GM23338 (cell line): ENCODE data around the gene GET4. TPM values are rescaled to one million over a fixed set of nuclear protein-coding genes. Genes with fewer than 3 reads are reported as not detected.

Source experiments
- ATAC-seq: fragments of 200-7000 bp; cut with Tn5 transposase; 3 replicates; pipeline ENCODE4 v1.9.1; 2020
- DNase-seq: peaks from one replicate; pipeline ENCODE4 v3.0.0-alpha.2; 2015; ENCODE audit warnings: low spot score
- H2AFZ ChIP-seq: fragments of 200-600 bp; sonication (generic); 2 replicates; pipeline ENCODE4 v1.8.0; 2016; ENCODE audit warnings: antibody characterized with exemption, mild to moderate bottlenecking, moderate library complexity
- H3F3A ChIP-seq: fragments of 200-600 bp; sonication (generic); replicated peaks from 2 replicates; pipeline ENCODE4 v1.8.0; 2017; ENCODE audit warnings: antibody characterized with exemption, mixed run types, low read depth
- H3K27ac ChIP-seq: fragments of 200-600 bp; sonication (generic); 2 replicates; pipeline ENCODE4 v1.6.1; 2016; ENCODE audit warnings: low read depth
- H3K27me3 ChIP-seq: fragments of 200-600 bp; sonication (generic); 2 replicates; pipeline ENCODE4 v1.8.0; 2016; ENCODE audit warnings: mild to moderate bottlenecking, mixed run types, moderate library complexity; ENCODE audit not compliant: insufficient read depth
- H3K36me3 ChIP-seq: fragments of 200-600 bp; sonication (generic); 2 replicates; pipeline ENCODE4 v1.8.0; 2016; ENCODE audit warnings: mild to moderate bottlenecking; ENCODE audit not compliant: insufficient read depth
- H3K4me1 ChIP-seq: fragments of 200-600 bp; sonication (generic); 2 replicates; pipeline ENCODE4 v1.8.0; 2016; ENCODE audit warnings: mild to moderate bottlenecking, moderate library complexity; ENCODE audit not compliant: insufficient read depth
- H3K4me2 ChIP-seq: fragments of 200-600 bp; sonication (generic); 2 replicates; pipeline ENCODE4 v1.7.1; 2017; ENCODE audit warnings: mixed run types
- H3K4me3 ChIP-seq: fragments of 200-600 bp; sonication (generic); 2 replicates; pipeline ENCODE4 v1.6.1; 2016; ENCODE audit warnings: mixed run types
- H3K79me2 ChIP-seq: fragments of 200-600 bp; sonication (generic); replicated peaks from 2 replicates; pipeline ENCODE4 v1.8.0; 2017; ENCODE audit warnings: mild to moderate bottlenecking; ENCODE audit not compliant: insufficient read depth
- H3K9me2 ChIP-seq: fragments of 200-600 bp; sonication (generic); 2 replicates; pipeline ENCODE4 v1.8.0; 2017; ENCODE audit not compliant: insufficient read depth
- H4K20me1 ChIP-seq: fragments of 200-600 bp; sonication (generic); replicated peaks from 2 replicates; pipeline ENCODE4 v1.8.0; 2017; ENCODE audit warnings: mild to moderate bottlenecking; ENCODE audit not compliant: insufficient read depth
- H3K27ac Mint-ChIP-seq: 2 replicates; pipeline ENCODE4 v1.8.0; 2020; ENCODE audit warnings: inconsistent platforms, mild to moderate bottlenecking, moderate library complexity, mixed read lengths
- H3K27me3 Mint-ChIP-seq: 3 replicates; pipeline ENCODE4 v1.8.0; 2022; ENCODE audit warnings: low read depth, mild to moderate bottlenecking, moderate library complexity, mixed read lengths, inconsistent platforms; ENCODE audit not compliant: insufficient read depth, poor library complexity
- H3K36me3 Mint-ChIP-seq: 3 replicates; pipeline ENCODE4 v1.8.0; 2021; ENCODE audit warnings: low read depth, mild to moderate bottlenecking, inconsistent platforms, moderate library complexity, mixed read lengths
- H3K4me1 Mint-ChIP-seq: 3 replicates; pipeline ENCODE4 v1.8.0; 2020; ENCODE audit warnings: mild to moderate bottlenecking, inconsistent platforms, mixed read lengths
- H3K4me3 Mint-ChIP-seq: 3 replicates; pipeline ENCODE4 v1.8.0; 2021; ENCODE audit warnings: moderate library complexity, mild to moderate bottlenecking, inconsistent platforms, mixed read lengths
- H3K9me3 Mint-ChIP-seq: 3 replicates; pipeline ENCODE4 v1.8.0; 2020; ENCODE audit warnings: moderate library complexity, mild to moderate bottlenecking, inconsistent platforms, mixed read lengths
- CREB1 ChIP-seq: fragments of 250-450 bp; sonication (Bioruptor Pico); IDR thresholded peaks from 2 replicates; pipeline ENCODE4 v1.5.0; 2020; ENCODE audit warnings: low read depth, mild to moderate bottlenecking, moderate library complexity
- CTCF ChIP-seq, 2 experiments: fragments of 200-600 bp in 1 of 2; sonication (generic) in 1 of 2; conservative IDR thresholded peaks; 2 replicates each; pipeline versions ENCODE4 v1.5.1 to v1.6.1; 2016 to 2017; ENCODE audit warnings: antibody characterized with exemption in 2 of 2, low read depth in 2 of 2, mild to moderate bottlenecking in 2 of 2, moderate library complexity in 1 of 2
- ETS1 ChIP-seq: IDR thresholded peaks from 2 replicates; pipeline ENCODE4 v1.6.1; 2016; ENCODE audit warnings: antibody characterized with exemption
- EZH2 ChIP-seq: fragments of 200-600 bp; sonication (generic); IDR thresholded peaks from one replicate; pipeline ENCODE4 v1.8.0; 2017; ENCODE audit warnings: antibody characterized with exemption, mild to moderate bottlenecking, low read depth; ENCODE audit not compliant: unreplicated experiment
- EZH2phosphoT487 ChIP-seq: fragments of 200-600 bp; sonication (generic); IDR thresholded peaks from one replicate; pipeline ENCODE4 v1.8.1; 2018; ENCODE audit warnings: antibody characterized with exemption; ENCODE audit not compliant: unreplicated experiment
- JUNB ChIP-seq: IDR thresholded peaks from one replicate; pipeline ENCODE4 v1.6.1; 2016; ENCODE audit warnings: antibody characterized with exemption; ENCODE audit not compliant: unreplicated experiment
- NANOG ChIP-seq: IDR thresholded peaks from 2 replicates; pipeline ENCODE4 v1.6.1; 2016; ENCODE audit warnings: antibody characterized with exemption, borderline replicate concordance
- POLR2AphosphoS5 ChIP-seq: IDR thresholded peaks from 2 replicates; pipeline ENCODE4 v1.6.1; 2016; ENCODE audit warnings: antibody characterized with exemption, low read depth
- STAT1 ChIP-seq: IDR thresholded peaks from one replicate; pipeline ENCODE4 v1.6.1; 2016; ENCODE audit warnings: antibody characterized with exemption; ENCODE audit not compliant: unreplicated experiment
- ZNF114 ChIP-seq: fragments of 250-450 bp; sonication (Bioruptor Pico); IDR thresholded peaks from 2 replicates; pipeline ENCODE4 v1.5.0; 2020; ENCODE audit warnings: mild to moderate bottlenecking, moderate library complexity
- ZNF331 ChIP-seq: fragments of 250-450 bp; sonication (Bioruptor Pico); IDR thresholded peaks from 2 replicates; pipeline ENCODE4 v1.5.0; 2020; ENCODE audit warnings: low read depth, mild to moderate bottlenecking, moderate library complexity
- polyA plus RNA-seq: library from polyadenylated mRNA; unstranded; fragments of >200 nt; fragmentation: Nextera tagmentation; extraction: Ambion mirVana; gene quantifications from 2 replicates; pipeline ENCODE4 v1.2.1, GENCODE V29; 2016
- total RNA-seq: library from RNA; depleted of rRNA; stranded (reverse); fragments of >200 nt; shearing (Covaris generic); gene quantifications from 2 replicates; pipeline ENCODE4 v1.2.3, GENCODE V29; 2014
- TF ChIP-seq, protein P1 (sequence below): fragments of 250-450 bp; sonication (Bioruptor Pico); IDR thresholded peaks from 2 replicates; pipeline ENCODE4 v1.5.0; 2020; ENCODE audit warnings: mild to moderate bottlenecking, moderate library complexity
- TF ChIP-seq, protein P2 (sequence below): IDR thresholded peaks from one replicate; pipeline ENCODE4 v1.6.1; 2018; ENCODE audit warnings: antibody characterized with exemption; ENCODE audit not compliant: unreplicated experiment

The GET4 gene
- total and polyA plus RNA-seq, 2 experiments from 2014 or later: 48.0 to 79.1 TPM

- no peak overlapping the region for H3K4me3 ChIP-seq
- no peak overlapping the region for H3K4me3 Mint-ChIP-seq
- H3K27me3 ChIP-seq: no peaks in the 10 kb centered on the region
- no peak overlapping the region for H3K4me2 ChIP-seq
- DNase-seq: no peak
- no peaks in the 10 kb centered on the region for H3K9me2 ChIP-seq
- H4K20me1 ChIP-seq: no peaks in the 10 kb centered on the region
- ATAC-seq: peak; percentile 2; the same call in 2 of the 3 replicates
- TF ChIP-seq, protein P1, sequence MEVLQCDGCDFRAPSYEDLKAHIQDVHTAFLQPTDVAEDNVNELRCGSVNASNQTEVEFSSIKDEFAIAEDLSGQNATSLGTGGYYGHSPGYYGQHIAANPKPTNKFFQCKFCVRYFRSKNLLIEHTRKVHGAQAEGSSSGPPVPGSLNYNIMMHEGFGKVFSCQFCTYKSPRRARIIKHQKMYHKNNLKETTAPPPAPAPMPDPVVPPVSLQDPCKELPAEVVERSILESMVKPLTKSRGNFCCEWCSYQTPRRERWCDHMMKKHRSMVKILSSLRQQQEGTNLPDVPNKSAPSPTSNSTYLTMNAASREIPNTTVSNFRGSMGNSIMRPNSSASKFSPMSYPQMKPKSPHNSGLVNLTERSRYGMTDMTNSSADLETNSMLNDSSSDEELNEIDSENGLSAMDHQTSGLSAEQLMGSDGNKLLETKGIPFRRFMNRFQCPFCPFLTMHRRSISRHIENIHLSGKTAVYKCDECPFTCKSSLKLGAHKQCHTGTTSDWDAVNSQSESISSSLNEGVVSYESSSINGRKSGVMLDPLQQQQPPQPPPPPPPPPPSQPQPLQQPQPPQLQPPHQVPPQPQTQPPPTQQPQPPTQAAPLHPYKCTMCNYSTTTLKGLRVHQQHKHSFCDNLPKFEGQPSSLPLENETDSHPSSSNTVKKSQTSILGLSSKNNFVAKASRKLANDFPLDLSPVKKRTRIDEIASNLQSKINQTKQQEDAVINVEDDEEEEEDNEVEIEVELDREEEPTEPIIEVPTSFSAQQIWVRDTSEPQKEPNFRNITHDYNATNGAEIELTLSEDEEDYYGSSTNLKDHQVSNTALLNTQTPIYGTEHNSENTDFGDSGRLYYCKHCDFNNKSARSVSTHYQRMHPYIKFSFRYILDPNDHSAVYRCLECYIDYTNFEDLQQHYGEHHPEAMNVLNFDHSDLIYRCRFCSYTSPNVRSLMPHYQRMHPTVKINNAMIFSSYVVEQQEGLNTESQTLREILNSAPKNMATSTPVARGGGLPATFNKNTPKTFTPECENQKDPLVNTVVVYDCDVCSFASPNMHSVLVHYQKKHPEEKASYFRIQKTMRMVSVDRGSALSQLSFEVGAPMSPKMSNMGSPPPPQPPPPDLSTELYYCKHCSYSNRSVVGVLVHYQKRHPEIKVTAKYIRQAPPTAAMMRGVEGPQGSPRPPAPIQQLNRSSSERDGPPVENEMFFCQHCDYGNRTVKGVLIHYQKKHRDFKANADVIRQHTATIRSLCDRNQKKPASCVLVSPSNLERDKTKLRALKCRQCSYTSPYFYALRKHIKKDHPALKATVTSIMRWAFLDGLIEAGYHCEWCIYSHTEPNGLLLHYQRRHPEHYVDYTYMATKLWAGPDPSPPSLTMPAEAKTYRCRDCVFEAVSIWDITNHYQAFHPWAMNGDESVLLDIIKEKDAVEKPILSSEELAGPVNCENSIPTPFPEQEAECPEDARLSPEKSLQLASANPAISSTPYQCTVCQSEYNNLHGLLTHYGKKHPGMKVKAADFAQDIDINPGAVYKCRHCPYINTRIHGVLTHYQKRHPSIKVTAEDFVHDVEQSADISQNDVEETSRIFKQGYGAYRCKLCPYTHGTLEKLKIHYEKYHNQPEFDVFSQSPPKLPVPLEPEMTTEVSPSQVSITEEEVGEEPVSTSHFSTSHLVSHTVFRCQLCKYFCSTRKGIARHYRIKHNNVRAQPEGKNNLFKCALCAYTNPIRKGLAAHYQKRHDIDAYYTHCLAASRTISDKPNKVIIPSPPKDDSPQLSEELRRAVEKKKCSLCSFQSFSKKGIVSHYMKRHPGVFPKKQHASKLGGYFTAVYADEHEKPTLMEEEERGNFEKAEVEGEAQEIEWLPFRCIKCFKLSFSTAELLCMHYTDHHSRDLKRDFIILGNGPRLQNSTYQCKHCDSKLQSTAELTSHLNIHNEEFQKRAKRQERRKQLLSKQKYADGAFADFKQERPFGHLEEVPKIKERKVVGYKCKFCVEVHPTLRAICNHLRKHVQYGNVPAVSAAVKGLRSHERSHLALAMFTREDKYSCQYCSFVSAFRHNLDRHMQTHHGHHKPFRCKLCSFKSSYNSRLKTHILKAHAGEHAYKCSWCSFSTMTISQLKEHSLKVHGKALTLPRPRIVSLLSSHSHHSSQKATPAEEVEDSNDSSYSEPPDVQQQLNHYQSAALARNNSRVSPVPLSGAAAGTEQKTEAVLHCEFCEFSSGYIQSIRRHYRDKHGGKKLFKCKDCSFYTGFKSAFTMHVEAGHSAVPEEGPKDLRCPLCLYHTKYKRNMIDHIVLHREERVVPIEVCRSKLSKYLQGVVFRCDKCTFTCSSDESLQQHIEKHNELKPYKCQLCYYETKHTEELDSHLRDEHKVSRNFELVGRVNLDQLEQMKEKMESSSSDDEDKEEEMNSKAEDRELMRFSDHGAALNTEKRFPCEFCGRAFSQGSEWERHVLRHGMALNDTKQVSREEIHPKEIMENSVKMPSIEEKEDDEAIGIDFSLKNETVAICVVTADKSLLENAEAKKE (CRISPR knock-in tag): no peak
- TF ChIP-seq NANOG (no peak), ZNF114 (CRISPR knock-in tag) (no peak), EZH2phosphoT487 (no peak), CTCF (conservative IDR thresholded peaks at IDR 0.05; ENCODE audit: low read depth in 2 of 2) (no peak), ZNF331 (CRISPR knock-in tag) (no peak), STAT1 (no peak), EZH2 (no peak), JUNB (no peak), ETS1 (no peak), CREB1 (CRISPR knock-in tag) (no peak), POLR2AphosphoS5 (no peak)
- TF ChIP-seq, protein P2, sequence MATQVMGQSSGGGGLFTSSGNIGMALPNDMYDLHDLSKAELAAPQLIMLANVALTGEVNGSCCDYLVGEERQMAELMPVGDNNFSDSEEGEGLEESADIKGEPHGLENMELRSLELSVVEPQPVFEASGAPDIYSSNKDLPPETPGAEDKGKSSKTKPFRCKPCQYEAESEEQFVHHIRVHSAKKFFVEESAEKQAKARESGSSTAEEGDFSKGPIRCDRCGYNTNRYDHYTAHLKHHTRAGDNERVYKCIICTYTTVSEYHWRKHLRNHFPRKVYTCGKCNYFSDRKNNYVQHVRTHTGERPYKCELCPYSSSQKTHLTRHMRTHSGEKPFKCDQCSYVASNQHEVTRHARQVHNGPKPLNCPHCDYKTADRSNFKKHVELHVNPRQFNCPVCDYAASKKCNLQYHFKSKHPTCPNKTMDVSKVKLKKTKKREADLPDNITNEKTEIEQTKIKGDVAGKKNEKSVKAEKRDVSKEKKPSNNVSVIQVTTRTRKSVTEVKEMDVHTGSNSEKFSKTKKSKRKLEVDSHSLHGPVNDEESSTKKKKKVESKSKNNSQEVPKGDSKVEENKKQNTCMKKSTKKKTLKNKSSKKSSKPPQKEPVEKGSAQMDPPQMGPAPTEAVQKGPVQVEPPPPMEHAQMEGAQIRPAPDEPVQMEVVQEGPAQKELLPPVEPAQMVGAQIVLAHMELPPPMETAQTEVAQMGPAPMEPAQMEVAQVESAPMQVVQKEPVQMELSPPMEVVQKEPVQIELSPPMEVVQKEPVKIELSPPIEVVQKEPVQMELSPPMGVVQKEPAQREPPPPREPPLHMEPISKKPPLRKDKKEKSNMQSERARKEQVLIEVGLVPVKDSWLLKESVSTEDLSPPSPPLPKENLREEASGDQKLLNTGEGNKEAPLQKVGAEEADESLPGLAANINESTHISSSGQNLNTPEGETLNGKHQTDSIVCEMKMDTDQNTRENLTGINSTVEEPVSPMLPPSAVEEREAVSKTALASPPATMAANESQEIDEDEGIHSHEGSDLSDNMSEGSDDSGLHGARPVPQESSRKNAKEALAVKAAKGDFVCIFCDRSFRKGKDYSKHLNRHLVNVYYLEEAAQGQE: no peak
- H3K36me3 Mint-ChIP-seq: peaks cover 23% of the 10 kb centered on the region
- H3K36me3 ChIP-seq: no peaks in the 10 kb centered on the region
- no peaks in the 10 kb centered on the region for H3K4me1 ChIP-seq
- H3K79me2 ChIP-seq: no peaks in the 10 kb centered on the region
- H3K27ac ChIP-seq: no peak overlapping the region
- peaks cover 10% of the 10 kb centered on the region for H3K27me3 Mint-ChIP-seq
- 0 out of 2 replicates have a peak, but pooled peaks cover 4% of the 10 kb centered on the region for H3F3A ChIP-seq
- H3K4me1 Mint-ChIP-seq: no peaks in the 10 kb centered on the region; the same call in 2 of the 3 replicates
- no peaks in the 10 kb centered on the region for H3K9me3 Mint-ChIP-seq
- no peak overlapping the region; the same call in 1 of the 2 replicates for H3K27ac Mint-ChIP-seq
- H2AFZ ChIP-seq: no peak overlapping the region
Observed at GRCh38 chr7:898855-899681, 22.7 kb downstream of the GET4 start.
